Medulla oblongata (tissue), 1 donor: ENCODE results near the gene LRRC4.

Experiments
- DNase-seq: peaks from one replicate; pipeline ENCODE4 v3.0.0-alpha.2; 2015; ENCODE audit errors: extremely low spot score

The LRRC4 gene

GRCh38 chr7:128031901-128032604 is 816 bp upstream of the LRRC4 start:
- DNase-seq: peak; percentile 66

DNA sequence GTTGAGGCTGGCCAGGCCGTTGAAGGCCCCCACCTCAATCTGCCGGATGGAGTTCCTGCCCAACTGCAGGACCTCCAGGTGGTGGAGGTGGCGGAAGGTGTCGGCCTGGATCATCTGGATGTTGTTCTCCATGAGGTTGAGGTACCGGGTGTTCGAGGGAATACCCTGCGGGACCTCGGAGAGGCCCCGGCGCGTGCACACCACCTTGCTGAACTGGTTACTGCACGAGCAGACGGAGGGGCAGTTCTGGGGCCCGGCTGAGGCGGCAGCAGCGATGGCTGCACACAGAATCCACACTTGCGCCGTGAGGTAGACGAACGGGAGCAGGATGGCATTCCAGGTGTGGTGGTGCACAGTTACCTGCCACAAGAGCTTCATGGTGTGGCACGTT is 979 bp downstream of the LRRC4 start:
- no peak for DNase-seq

DNA sequence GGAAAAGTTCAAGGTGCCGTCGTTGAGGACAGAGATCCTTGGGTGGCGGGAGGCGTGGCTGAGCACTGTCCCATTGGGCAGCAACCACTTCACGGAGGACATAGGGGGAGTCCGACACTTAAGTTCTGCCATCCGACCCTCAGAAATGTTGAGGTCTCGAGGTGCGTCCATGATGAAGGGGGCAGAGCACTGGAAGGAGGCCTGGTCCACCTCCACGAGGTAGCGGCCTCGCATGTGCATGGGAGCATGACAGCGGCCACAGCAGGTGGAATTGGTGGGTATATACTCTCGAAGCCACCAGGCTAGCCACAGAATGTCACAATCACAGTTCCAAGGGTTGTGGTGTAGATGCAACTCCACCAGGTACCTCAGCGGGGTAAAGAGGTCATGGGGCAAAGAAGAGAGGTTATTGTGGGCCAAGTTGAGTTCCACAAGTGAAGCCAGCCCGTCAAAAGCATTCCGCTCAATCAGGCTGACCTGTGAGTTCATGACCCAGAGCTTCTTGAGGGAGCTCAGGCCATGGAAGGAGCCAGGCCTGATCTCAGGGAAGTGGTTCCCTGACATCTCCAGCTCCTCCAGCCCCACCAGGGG is 1.7 kb downstream of the LRRC4 start:
- no peak for DNase-seq

DNA sequence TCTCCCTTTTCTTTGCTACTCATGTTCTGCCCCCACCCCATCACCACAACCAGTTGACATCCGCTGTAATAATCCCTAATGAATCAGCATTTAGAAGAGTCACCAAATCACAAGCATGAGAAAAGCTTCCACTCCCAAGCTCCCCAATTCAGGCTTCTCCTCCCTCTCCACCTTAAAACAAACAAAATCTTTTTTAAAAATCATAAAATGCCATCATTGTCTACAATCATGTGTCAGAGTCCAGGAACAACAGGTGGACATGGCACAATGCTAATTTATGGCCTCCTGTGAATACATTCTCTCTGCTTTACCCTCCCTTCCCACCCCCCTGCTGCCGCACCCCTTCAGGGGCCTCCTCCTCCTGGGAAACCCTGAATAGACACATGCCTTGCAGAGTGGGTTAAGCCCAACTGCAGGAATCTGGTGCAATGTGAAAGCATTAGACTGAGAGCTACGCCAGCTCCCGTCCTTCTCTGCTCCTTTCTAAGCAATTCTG is 3.7 kb downstream of the LRRC4 start:
- no peak for DNase-seq

- DNase-seq: no peak
These were observed 4.7 kb downstream of the LRRC4 start for GRCh38 chr7:128026551-128026950.

DNA sequence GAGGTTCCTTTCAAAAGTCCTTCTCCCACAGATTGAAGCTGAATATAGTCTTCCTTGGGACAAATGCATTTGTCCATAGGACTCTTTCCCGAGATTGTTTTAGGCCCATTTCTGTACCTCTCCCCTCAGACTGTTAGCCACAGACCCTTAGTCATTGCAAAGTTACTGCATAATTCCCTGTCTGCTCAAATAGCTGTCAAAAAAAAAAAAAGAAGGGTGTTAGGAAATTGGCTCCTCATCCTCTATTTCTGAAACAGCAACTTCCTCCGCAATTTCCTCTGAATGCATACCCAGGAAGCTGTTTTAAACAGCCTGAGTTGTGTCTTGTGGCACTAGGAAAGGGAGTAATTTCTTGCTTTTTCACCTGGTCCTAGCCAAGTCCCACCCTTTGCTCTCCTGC is 5.4 kb downstream of the LRRC4 start:
- no peak for DNase-seq

DNA sequence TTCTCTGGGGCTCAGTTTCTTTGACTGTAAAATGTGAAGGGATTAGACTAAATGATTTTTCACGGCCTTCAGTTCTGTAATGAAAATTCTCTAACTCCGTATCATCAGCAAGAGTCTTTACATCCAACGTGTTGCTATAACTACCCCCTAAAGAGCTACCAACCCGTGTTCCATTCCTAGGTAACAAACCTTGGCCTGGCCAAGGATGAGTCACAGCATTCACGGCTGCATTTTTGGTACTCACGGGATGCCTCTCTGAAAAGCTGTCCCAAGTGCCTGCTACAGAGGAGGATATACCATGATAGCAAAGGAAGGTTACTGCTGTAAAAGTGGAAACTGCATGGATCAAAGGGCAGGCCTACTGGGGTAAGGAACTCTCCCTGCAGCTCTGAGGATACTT is 5.9 kb downstream of the LRRC4 start:
- no peak for DNase-seq

GRCh38 chr7:128024151-128024550 is 7.1 kb downstream of the LRRC4 start:
- DNase-seq: no peak

DNA sequence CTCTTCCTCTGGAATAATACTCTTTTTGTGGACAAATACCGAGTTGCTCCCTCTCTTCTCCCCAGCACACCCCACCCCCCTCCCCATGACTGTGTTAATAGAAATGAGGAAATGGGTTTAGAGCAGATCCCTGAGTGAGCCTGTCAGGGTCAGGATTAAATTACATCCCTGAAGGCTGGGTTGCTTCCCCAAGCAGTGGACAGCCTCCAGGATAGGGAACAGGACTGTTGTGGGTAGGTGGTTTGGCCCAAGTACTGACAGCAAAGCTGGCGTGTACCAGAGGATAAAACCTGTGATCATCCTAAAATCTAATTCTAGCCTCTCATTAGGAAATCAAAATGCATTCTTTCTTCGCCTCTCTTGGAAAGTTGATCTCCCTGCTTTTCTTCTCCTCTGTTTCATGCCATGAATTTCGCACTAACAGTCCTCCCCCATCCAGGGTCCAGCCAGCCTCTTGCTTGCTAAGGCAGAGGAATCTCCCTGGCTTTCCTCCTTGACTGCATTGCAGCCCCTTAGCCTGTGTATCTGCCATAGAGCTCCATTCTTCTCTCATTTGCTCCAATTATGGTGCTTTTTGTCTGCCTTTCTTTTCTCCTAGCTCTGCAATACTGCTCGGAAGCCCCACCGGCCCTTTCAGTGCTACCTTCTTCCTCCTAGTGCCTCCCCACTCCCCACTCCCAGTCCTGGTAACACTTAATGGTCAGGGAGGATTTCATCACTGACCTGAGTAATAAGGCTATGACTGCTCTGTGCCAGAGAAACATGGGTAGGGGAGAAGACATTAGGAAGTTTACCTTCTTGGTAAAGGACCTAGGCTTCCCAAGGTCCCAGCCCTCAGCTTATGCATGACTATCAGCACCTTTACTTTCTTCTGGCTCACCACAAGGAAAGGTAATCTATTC is 8.4 kb downstream of the LRRC4 start:
- no peak for DNase-seq

DNA sequence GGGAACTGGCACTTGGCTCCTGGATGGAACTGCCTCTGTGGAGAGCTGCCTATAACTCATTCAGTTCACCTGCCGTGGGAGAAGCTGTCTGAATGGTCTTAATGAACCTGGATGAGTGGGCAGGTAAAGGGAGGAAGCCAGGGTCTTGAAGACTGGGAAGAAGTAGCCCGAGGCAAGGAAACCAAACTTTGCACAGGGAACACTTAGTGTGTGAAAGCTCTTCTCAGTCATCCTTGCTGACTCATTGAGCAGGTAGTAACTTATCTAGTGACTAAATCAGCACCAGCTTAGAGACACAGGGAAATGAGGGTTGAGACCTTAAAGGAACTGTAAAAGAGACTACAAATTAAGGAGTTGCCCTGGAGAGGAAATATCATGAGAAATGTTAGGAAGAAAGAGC is 9.9 kb downstream of the LRRC4 start:
- DNase-seq: no peak

- DNase-seq: no peak
These were observed 11.1 kb downstream of the LRRC4 start for GRCh38 chr7:128020159-128020558.

DNA sequence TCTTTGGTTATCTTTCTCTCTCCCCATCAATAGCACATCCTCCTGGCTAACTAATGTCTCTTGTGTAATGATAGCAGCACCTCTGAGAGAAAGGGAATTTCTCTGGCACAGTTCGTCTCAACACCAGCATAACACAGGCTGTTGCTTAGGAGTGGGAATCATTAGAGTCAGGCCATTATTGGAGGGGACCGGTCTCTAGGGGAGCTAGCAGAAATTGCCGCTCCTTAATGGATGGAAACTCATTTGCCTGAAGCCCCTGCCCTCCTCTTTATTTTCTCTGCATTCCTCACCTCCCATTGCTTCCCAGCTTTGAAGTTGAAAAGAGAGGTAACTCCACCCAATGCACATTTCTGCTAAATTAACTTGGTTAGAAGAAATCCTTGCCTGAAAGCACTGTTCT is 11.9 kb downstream of the LRRC4 start:
- no peak for DNase-seq

DNA sequence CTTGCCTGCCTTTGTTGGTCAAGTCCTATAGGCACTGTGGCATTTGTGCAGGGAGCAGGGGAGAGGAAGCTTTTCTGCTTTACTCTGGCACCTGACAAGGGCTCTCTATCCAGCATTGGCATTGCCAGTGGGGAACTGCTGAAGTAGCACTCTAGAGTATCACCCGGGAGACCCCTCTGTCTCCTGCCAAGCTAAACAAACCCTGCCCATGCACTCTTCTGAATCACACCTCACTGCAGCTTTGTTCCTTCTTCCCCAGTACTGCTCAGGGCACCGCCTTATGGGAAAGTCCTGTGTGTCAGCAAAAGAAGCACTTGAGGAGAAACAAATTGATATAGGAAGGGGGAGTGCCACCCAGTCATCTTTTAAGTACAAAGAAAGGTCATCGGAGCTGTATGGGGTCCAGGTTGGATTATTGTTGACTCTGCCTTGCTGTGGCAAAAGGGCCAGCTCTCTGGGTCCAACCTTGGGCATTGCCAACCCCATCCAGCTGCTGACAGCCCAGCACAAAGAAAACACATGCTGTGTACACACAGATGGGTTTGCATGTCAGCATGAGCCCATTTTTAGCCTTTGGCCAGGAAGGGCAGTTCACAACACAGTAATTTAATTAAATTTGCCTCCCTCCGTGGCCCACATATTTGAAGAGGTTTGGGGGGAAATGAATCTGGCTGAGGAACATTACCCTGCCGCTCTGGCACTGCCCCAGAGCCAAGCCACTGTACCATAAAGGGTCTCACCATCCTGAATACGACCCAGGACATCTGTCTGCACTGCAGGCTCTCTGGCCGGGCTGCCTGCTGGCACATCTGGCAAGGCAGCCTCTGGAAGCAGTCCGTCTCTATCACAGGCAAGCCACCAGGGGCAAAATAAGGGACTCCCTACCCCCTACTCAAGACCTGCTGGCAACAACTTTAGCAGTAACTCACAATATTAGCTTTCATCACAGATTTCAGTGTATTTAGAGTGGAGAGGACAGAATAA is 13.1 kb downstream of the LRRC4 start:
- peak; percentile 58 for DNase-seq

DNA sequence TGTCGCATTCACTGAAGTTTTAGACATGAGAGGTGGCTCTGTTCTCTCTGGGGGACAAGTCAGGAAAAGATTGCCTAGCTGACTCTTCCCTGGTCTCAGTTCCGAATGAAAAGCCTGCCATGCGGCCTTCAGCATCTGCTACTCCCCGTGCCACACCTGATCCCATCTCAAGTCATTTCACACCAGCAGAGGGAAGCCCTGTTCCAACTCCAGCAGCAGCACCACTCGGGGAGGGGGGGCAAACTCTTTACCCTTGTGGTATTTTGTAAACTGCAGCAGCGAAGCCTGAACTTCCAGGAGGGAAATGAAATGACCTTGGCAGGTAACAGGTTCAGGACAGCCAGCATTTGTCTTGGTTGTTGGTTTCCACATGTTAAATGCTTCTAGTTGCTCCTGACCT is 13.8 kb downstream of the LRRC4 start:
- DNase-seq: no peak

GRCh38 chr7:128014811-128015210 is 16.4 kb downstream of the LRRC4 start:
- DNase-seq: no peak

- no peak for DNase-seq
These were observed 20.0 kb downstream of the LRRC4 start for GRCh38 chr7:128011131-128011661.

DNA sequence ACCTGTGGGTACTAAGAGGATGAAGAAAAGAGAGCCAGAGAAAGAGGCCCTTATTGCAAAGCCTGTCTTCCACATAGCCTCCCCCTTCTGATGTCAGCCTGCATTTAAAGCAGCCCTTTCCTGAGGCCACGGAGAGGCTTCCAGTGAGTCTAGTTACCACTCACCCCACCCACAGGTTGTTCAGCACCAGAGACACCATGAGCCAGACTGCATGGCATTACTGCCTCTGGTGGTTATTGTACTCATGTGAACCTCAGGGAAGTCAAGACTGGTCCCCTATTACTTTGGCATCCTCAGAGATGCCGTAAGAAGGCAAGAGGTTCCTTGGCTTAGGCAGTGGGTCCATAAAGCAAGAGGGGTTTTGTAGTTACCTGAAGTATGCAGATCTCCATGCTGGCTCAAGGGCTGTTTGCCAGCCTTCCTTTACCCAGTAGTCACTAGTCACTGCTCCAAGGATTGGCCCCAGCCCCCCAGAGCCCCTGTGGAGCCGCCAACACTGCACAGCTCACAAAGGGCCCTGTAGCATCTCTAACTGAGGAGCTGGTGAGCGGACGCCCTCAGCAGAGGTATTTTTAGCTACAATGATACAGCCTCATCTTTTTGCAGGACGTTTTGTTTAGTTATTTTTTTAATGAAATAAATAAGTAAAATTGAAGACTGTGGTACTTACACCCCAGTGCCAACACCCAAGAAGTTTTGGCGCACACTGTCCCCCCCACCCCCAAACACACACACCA is 20.7 kb downstream of the LRRC4 start:
- DNase-seq: no peak

- DNase-seq: no peak
These were observed 22.5 kb downstream of the LRRC4 start for GRCh38 chr7:128008744-128009143.

- DNase-seq: no peak
These were observed 23.1 kb downstream of the LRRC4 start for GRCh38 chr7:128008141-128008540.

DNA sequence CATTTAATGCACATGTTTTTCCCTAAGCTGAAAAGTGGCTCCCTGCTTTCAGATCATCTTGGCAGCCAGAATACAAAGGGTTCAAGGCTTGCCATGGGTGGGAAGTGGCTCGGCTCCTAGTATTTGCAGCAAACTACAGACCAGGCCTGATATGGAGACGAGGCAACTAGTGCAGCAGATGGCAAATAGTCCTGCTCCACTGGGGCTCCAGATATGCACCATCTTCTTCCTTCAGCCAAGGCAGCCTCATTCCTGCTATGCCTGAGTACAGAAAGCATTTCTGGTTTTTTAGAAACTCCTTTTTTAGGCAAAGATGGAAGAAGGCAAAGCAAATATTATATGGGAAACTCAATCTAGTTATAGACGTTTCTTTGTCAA is 23.9 kb downstream of the LRRC4 start:
- no peak for DNase-seq
